ENCODE measurements around the gene TTC8.
"Not testable (repeated sequence)": the region's sequence is repeated elsewhere in the genome, so short reads cannot be mapped to it uniquely, and the experiment has no call there.

Gene TTC8

GRCh38 chr14:88825503-88825902, 1.1 kb downstream of the TTC8 start:
- DNase-seq = no peak

DNA sequence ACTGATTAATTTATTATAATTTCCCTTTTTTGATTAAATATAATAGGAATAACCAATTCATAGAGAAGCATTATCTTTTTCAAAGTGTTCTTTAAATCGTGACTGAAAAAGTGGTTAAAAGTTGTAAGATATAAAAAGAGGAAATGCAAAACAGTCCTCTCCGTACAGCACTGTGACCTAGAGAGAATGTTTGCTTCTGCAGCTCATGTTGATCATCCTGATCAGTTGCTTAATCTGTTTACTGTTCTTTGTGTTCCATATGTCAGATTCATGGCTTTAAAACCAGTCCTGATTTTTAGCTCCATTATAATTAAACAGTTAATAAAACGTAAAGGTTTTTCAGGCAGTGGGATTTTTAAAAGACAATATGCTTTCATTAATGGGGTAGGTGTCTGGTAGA, 4.7 kb downstream of the TTC8 start:
- DNase-seq = no peak

DNA sequence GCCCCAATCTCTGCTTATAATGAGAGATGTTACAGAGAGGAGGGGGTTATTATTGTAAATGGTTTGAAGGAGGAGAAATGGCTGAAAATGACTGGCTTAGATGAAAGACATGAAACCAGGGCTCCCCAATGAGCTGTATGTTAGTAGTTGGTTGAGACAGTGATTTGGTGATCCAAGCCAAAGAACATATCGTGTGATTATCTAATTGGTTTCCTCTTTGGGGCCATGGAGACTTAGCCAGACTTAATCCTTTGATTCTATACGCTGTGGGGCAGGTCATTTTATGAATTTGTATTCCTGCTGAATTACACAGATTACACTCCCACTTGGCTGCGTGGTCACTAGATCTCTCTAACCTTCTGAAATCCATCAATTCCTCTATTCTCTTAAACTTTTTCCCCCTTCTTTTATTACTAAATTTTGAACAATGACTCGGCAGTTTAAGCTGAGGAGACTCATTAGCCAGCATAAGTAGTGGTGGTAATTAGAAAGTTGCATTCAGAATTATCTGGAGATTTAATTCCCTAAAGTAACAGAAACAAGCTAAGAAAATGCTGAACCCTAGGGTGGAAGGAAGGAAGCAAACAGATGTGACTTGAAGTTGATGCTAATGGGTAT, 5.3 kb downstream of the TTC8 start:
- DNase-seq = no peak

DNA sequence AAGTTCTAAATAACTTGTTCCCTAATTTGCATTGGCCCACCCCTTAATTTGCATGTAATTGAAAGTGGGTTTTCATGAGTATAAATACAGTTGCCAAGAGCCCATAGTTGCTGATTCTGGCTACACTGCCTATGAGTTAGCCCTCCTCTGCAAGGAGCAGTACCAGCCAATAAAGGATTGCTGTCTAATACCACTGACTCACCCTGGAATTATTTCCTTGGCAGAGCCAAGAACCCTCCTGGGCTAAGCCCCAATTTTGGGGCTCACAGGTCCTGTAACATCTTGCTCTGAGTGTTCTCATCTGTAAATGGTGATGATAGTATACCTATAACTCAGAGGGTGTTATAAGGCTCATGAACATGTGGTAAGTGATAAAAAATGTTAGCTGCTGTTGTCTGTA, 6.8 kb downstream of the TTC8 start:
- no peak for DNase-seq

DNA sequence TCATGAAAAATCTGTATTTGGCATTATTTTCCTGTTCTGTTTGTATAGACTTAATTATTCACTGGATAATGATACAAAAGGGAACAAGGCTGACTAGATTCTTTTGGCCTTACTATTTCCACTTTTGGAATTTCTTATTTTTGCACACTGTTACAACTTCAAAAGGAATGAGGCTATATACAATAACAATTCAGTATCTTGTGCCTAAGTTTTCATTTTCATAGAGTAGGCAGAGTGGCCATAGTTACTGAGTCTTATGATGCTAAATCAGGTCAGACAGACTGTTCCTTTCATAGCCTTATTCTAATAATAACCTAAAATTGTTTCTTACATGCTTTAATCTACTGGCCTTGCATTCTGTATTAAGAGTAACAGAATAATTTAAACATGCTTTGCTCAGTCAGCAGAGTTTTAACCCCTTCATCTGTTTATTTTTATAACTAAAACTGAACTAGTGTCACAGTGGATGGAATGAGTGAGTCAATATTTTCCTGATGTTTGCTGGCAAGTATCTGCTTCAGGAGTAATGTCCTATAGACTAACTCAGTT, 10.5 kb downstream of the TTC8 start:
- no peak for DNase-seq

- no peak for DNase-seq
Measured at GRCh38 chr14:88835661-88836060, 11.2 kb downstream of the TTC8 start.

- no peak for DNase-seq
Measured at GRCh38 chr14:88837495-88837894, 13.0 kb downstream of the TTC8 start.

- no peak for DNase-seq
Measured at GRCh38 chr14:88838015-88838414, 13.6 kb downstream of the TTC8 start.

DNA sequence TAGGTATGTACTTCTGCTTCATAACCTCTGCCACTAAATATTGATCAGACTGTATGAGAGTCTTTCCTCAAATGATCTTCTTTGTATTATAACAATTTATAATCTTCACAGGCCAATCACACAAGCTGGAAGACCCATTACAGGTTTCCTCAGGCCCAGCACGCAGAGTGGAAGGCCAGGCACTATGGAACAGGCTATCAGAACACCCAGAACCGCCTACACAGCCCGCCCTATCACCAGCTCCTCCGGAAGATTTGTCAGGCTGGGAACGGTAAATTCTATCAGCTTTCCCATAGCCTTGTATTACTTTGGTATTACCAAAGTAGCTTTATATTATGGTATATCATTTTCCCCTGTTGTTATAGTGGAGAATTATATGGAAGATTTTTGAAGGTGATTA, 16.5 kb downstream of the TTC8 start:
- DNase-seq = no peak

- no peak for DNase-seq
Measured at GRCh38 chr14:88841741-88842140, 17.3 kb downstream of the TTC8 start.

- DNase-seq = no peak
Measured at GRCh38 chr14:88842414-88842813, 18.0 kb downstream of the TTC8 start.

DNA sequence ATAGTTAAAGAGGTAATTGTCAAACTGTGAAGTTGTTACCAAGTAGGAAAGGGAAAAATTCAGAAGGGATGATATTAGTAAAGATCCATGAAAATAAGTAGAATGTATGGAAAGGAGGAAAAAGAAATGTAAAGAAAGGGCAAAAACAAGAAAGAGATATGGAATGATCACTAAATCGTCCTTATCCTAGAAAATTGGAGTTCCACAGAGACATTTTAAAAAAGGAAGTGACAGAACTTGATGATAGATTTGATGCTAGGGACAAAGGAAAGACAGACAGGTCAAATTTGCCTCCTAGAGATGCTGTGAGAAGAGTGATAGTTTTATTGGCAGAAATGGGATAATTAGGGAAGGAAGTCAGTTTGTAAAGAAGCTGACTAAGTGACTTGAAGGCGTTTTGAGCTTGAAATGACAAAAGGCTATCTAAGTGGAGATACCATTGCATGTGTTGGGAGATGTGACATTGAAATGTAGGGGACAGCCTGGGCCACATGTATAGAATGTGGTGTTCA, 20.6 kb downstream of the TTC8 start:
- DNase-seq = no peak

- DNase-seq = no peak
Measured at GRCh38 chr14:88848571-88848970, 24.1 kb downstream of the TTC8 start.

DNA sequence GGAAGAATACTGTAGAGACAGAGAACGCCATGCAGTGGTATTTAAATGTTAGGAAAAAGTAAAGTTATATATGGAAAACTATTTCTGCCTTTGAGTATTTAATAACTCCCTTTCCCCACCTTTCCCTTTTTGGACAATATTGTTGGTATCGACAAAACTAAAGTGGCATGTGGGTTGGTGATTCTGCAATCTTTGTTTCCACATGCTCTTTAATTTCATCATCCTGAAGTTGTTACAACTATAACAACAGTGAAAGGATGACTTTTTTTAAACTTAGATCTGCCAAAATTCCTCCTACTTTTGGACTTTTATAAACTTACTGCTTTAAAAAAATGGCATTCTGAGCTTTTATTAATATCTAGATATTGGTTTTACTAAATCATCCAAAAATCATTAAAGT, 25.3 kb downstream of the TTC8 start:
- DNase-seq = no peak

GRCh38 chr14:88851587-88851986, 27.1 kb downstream of the TTC8 start:
- no peak for DNase-seq

DNA sequence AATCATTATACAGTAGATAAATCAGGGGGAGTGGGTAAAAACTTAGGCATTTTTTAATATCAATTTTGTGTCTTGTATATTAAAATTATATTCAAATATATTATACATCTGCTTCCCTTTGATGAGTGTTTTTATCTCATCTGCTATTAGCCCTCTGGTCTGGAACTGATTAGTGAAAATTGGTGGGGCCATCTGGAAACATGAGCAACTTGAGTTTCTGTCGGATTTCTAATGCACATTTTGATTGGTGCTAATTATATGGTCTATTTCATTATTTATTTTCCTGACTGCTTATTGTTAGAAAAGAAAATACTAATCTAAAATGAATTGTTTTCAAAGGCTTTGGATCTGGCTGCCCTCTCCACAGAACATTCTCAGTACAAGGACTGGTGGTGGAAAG, 28.2 kb downstream of the TTC8 start:
- no peak for DNase-seq

GRCh38 chr14:88853129-88853528, 28.7 kb downstream of the TTC8 start:
- DNase-seq = no peak

GRCh38 chr14:88856786-88857366, 32.4 kb downstream of the TTC8 start:
- DNase-seq = no peak

DNA sequence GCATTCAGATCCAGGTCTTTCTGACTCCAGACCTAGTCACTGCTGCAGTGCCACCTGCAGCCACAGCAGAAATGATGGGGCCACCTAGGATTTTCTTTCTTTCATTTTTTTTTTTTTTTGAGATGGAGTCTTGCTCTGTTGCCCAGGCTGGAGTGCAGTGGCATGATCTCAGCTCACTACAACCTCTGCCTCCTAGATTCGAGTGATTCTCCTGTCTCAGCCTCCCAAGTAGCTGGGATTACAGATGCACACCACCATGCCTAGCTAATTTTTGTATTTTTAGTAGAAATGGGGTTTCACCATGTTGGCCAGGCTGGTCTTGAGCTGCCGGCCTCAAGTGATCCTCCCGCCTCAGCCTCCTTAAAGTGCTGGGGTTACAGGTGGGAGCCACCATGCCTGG, 33.4 kb downstream of the TTC8 start:
- not testable (repeated sequence) for DNase-seq

GRCh38 chr14:88859118-88859517, 34.7 kb downstream of the TTC8 start:
- DNase-seq = not testable (repeated sequence)

- no peak for DNase-seq
Measured at GRCh38 chr14:88863167-88863566, 38.7 kb downstream of the TTC8 start.

- DNase-seq = no peak
Measured at GRCh38 chr14:88864198-88864597, 39.7 kb downstream of the TTC8 start.

GRCh38 chr14:88866305-88866704, 41.9 kb downstream of the TTC8 start:
- DNase-seq = no peak

- peak; percentile 21 for DNase-seq
Measured at GRCh38 chr14:88868558-88869159, 44.2 kb downstream of the TTC8 start.
